Measurements from ENCODE around the gene TRIO. TPM values are rescaled to one million over a fixed set of nuclear protein-coding genes. Genes with fewer than 3 reads are reported as not detected.

The TRIO gene
- total RNA-seq, 1 experiment from 2014 or later = 106 TPM

- no peak for DNase-seq (ENCODE audit: extremely low read depth, low read depth)
Measured at GRCh38 chr5:14164164-14165163, 21.3 kb downstream of the TRIO start.

- DNase-seq (ENCODE audit: extremely low read depth, low read depth) = no peak
Measured at GRCh38 chr5:14165375-14166106, 22.4 kb downstream of the TRIO start.

DNA sequence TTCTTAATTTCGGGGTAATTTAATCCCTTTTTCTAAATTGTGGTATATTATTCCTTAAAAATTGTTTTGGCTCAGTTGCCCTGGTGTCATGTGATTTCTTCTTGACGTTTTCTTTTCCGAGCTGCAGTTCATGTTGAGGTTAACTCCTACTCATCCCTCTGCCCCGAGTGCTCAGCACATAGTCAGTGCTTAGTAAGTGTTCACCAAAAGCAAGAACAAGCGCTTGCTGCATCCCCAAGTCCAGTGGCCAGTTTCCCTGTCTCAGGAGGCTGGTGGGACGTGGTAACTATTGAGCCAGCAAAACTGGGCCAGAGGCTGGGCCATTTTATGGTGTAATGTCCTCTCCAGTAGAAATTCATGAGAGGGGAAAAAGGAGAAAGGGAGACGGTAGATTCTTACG lies 23.3 kb downstream of the TRIO start:
- no peak for DNase-seq (ENCODE audit: extremely low read depth, low read depth)

DNA sequence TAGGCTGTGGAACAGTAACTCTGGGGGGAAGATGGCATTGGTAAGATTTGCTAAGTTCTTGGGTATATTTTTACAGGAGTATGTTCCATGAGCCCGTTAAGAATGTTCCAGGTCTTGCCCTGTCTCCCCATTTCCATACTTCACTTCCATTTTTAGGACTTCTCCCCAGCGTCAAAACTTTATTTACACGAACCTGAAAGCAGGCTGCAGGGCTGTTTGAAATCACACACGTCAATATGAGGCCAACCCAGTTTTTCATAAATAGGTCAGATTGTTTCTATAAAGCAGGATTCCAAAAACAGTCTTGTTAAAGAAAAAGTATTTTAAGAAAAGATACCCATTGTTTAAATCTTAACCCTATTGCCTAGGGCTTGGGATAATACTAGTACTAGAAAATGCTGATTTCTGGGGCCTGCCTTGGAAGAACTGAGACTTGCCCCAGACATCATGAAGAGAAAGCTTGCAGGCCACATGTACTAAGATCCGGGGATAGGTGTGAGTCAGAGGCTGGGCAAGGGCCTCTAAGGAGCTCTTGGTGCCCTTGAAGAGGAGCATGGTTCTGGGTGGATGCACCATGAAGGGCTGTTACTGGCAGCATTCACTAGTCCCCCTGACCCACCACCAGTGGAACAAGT lies 24.2 kb downstream of the TRIO start:
- no peak for DNase-seq (ENCODE audit: extremely low read depth, low read depth)

- no peak for DNase-seq (ENCODE audit: extremely low read depth, low read depth)
Measured at GRCh38 chr5:14168144-14168792, 25.1 kb downstream of the TRIO start.

DNA sequence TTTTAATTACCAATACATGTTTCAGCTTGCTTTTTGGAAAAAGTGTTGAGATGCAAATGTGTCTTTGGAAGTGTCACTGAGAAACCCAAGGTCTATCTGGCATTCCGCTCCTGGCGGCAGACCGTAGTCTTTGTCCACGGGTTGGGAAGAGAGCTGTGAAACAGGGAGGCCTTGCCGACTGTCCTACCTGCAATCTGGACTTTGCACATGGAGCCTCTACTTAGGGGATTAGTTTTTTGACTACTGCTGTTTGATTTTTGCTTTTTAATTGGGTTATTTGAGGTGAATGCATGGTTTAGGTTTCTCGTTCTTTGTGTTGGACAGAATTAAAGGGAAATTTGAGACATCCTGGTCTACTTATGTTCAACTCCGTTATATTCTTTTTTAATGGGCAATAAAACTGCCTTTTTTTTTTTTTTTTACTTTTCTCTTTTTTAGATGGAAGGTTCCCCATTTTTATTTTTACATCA lies 25.7 kb downstream of the TRIO start:
- no peak for DNase-seq (ENCODE audit: extremely low read depth, low read depth)

DNA sequence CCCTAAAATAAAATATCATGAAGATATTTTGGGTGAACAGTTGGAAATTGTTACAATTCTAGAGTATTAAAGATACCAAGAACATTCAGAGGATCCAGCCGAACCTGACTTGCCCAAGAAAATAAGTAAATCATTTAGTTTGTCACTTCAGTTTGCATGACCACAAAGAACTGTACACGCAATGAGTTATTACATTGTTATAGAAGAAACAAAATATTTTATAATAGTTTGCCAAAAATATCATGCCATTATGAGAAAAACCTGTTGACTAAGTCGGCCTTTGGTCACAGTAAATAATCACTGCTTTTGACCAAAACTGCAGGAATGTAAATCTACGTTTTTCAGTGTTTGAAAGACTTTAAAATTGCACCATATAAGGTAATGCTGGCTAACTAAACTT lies 27.9 kb downstream of the TRIO start:
- DNase-seq (ENCODE audit: extremely low read depth, low read depth) = no peak

- no peak for DNase-seq (ENCODE audit: extremely low read depth, low read depth)
Measured at GRCh38 chr5:14171621-14172020, 28.5 kb downstream of the TRIO start.

GRCh38 chr5:14172149-14172795 lies 29.1 kb downstream of the TRIO start:
- no peak for DNase-seq (ENCODE audit: extremely low read depth, low read depth)

DNA sequence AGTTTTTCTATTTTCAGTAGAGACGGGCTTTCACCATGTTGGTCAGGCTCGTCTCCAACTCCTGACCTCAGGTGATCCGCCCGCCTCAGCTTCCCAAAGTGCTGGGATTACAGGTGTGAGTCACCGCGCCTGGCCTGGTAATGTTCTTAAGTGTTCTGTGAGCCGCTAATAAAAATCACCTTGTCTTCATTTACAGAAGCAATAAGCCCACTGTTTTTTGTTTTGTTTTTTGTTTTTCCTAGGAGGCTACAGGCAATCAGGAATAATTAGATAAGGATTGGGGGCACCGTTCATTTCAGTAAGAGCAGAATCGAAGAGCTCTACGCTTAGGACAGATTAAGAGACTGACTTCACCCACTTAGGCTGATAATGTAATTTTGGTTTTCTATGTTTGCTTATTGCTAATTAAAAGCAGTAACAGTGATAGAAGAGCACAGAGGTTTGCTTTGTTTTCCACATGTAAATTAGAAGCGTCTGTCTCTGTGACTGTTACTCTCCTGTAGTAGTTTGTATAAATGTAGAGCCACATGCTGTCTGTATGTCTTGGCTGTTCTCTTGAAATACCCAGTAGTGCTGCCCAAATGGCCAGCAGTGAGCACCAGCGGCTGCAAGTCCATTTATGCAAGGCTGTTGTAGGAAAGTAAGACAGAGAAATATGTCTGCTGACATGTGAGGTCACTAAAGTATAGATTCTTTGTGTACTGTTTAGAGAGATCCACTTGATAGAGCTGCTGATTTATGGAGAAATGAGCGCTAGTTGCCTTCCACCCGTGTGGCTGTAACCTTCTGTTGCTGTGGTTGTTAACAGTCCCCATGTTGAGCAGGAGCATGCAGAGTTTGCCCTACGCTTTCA lies 30.5 kb downstream of the TRIO start:
- DNase-seq (ENCODE audit: extremely low read depth, low read depth) = no peak

DNA sequence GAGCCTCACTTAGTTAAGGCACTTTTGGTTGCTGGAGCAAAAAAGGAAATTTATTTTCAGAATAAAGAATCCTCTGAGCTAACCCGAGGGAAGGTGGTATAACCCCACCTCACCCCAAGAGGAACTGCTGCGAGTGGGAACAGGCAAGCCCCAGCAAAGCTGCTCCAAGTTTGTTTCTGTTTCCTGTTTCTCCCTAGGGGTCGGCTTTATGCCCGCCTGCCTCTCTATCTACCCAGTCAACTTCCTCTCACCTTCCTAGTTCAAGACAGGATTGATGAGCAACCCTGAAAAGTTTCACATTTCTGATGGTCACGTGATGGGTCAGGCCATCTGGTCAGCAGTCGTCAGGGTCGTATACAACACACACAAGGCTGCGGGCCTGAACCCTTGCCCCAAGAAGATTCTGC lies 31.1 kb downstream of the TRIO start:
- DNase-seq (ENCODE audit: extremely low read depth, low read depth) = peak; percentile 31

- DNase-seq (ENCODE audit: extremely low read depth, low read depth) = no peak
Measured at GRCh38 chr5:14175381-14175780, 32.2 kb downstream of the TRIO start.

DNA sequence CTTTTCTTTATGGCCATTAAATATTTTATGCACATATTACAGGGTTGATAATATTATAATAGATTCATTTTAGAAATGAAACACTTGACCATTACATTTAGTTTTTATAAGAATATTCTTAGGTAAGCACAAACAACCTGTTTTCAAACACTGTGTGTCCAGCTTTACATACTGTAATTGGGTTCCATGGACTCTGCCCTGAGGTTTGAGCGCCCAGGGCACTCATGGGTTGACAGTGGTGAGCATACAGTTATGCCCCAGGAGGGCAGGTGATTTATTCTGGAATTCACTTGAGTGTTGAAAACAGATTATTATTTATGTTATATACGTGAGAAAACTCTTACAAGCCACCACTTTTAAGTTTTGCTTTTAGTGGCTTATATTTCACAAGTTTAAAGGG lies 33.7 kb downstream of the TRIO start:
- DNase-seq (ENCODE audit: extremely low read depth, low read depth) = no peak

GRCh38 chr5:14177634-14178033 lies 34.5 kb downstream of the TRIO start:
- no peak for DNase-seq (ENCODE audit: extremely low read depth, low read depth)

- no peak for DNase-seq (ENCODE audit: extremely low read depth, low read depth)
Measured at GRCh38 chr5:14178091-14178490, 34.9 kb downstream of the TRIO start.

GRCh38 chr5:14178671-14179211 lies 35.6 kb downstream of the TRIO start:
- no peak for DNase-seq (ENCODE audit: extremely low read depth, low read depth)

- DNase-seq (ENCODE audit: extremely low read depth, low read depth) = no peak
Measured at GRCh38 chr5:14179446-14179845, 36.3 kb downstream of the TRIO start.

DNA sequence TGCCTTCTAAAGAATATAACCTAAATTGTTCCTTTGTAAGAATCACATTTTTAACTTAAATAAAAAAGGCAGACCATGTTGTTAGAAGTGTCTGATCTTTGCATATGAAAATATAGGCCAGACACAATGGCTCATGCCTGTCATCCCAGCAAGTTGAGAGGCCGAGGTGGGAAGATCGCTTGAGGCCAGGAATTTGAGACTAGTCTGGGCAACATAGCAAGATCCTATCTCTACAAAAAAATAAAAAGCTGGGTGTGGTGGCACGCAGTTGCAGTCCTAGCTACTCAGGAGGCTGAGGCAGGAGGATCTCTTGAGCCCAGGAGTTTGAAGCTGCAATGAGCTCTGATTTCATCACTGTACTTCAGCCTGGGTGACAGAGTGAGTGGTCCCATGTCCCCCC lies 37.3 kb downstream of the TRIO start:
- DNase-seq (ENCODE audit: extremely low read depth, low read depth) = no peak

All from NCI-H460 (cell line).